K562 (cell line): Measurements from ENCODE around the gene COP1. TPM values are rescaled to one million over a fixed set of nuclear protein-coding genes. Genes with fewer than 3 reads are reported as not detected.

Experiments
- CHD2 ChIP-seq: IDR thresholded peaks from 2 replicates; pipeline ENCODE4 v1.6.1; 2011; ENCODE audit warnings: low read depth, low read length
- ERF ChIP-seq: fragments of 450-650 bp; formaldehyde crosslinking; IDR thresholded peaks from 2 replicates; pipeline ENCODE4 v1.4.0; 2020; ENCODE audit warnings: mild to moderate bottlenecking, mixed read lengths
- ETS2 ChIP-seq: IDR thresholded peaks from 2 replicates; pipeline ENCODE4 v1.6.1; 2016; ENCODE audit warnings: borderline replicate concordance, missing genetic modification characterization, mild to moderate bottlenecking, moderate library complexity, missing compliant biosample characterization; ENCODE audit not compliant: poor library complexity, severe bottlenecking
- KDM1A ChIP-seq, 2 experiments: fragments of 450-650 bp; IDR thresholded peaks; 2 replicates each; pipeline ENCODE4 v1.6.1; 2016; ENCODE audit warnings: mild to moderate bottlenecking in 2 of 2
- MBD2 ChIP-seq: sonication (generic); IDR thresholded peaks from 2 replicates; pipeline ENCODE4 v1.6.1; 2016; ENCODE audit warnings: low read depth, borderline replicate concordance
- RBM25 ChIP-seq: fragments of 200-400 bp; formaldehyde crosslinking; IDR thresholded peaks from 2 replicates; pipeline ENCODE4 v1.6.1; 2018; ENCODE audit warnings: low read length, low read depth, moderate library complexity; ENCODE audit not compliant: severe bottlenecking
- SIN3A ChIP-seq, 2 experiments: fragments of 150-350 bp in 1 of 2; IDR thresholded peaks; 2 replicates each; pipeline ENCODE4 v1.6.1; 2011 to 2016; ENCODE audit warnings: borderline replicate concordance in 2 of 2, low read depth in 2 of 2, low read length in 2 of 2, mild to moderate bottlenecking in 2 of 2, moderate library complexity in 2 of 2; ENCODE audit not compliant: control insufficient read depth in 1 of 2
- ZNF239 ChIP-seq: fragments of 250-450 bp; sonication (Bioruptor Pico); IDR thresholded peaks from 2 replicates; pipeline ENCODE4 v1.4.0; 2020; ENCODE audit warnings: mild to moderate bottlenecking
- ZNF41 ChIP-seq: fragments of 250-450 bp; sonication (Bioruptor Pico); conservative IDR thresholded peaks from 2 replicates; pipeline ENCODE4 v1.4.0; 2020; ENCODE audit warnings: mild to moderate bottlenecking
- ZNF589 ChIP-seq: fragments of 200-800 bp; sonication (Bioruptor generic); IDR thresholded peaks from 2 replicates; pipeline ENCODE4 v1.6.1; 2016; ENCODE audit warnings: low read depth, missing genetic modification characterization, missing compliant biosample characterization
- ZNF668 ChIP-seq: fragments of 250-450 bp; sonication (Bioruptor Pico); IDR thresholded peaks from 2 replicates; pipeline ENCODE4 v1.8.0; 2022; ENCODE audit warnings: mild to moderate bottlenecking, inconsistent platforms
- polyA plus RNA-seq, 8 experiments: library from polyadenylated mRNA; depleted of rRNA in 4 of 8; stranded (reverse) in 5 of 8; unstranded in 3 of 8; fragments of >200 nt; fragmentation: Nextera tagmentation in 2 of 8; fragmentation: Illumina TruSeq in 1 of 8; extraction: Ambion mirVana in 2 of 8; extraction: Trizol in 1 of 8; gene quantifications; 2 replicates each; pipeline versions ENCODE4 v1.2.1 to v1.2.3, GENCODE V29; 2011 to 2014; ENCODE audit warnings: inconsistent platforms in 1 of 8, missing spikeins in 1 of 8
- total RNA-seq, 7 experiments: library from RNA; depleted of rRNA in 6 of 7; stranded (reverse); fragments of >200 nt in 6 of 7; fragmentation: Illumina TruSeq in 2 of 7; extraction: Trizol in 2 of 7; gene quantifications; 2 replicates each; pipeline versions ENCODE4 v1.2.1 to v1.2.3, GENCODE V29; 2011 to 2021; ENCODE audit warnings: low replicate concordance in 1 of 7
- TF ChIP-seq, protein P1 (sequence below): fragments of 250-450 bp; sonication (Bioruptor Pico); IDR thresholded peaks from 2 replicates; pipeline ENCODE4 v1.4.0; 2020
- TF ChIP-seq, protein P2 (sequence below): fragments of 450-650 bp; formaldehyde crosslinking; IDR thresholded peaks from 2 replicates; pipeline ENCODE4 v1.4.0; 2020; ENCODE audit warnings: mild to moderate bottlenecking, moderate library complexity
- TF ChIP-seq, protein P3 (sequence below), 2 experiments: fragments of 200-800 bp in 1 of 2; sonication (Bioruptor generic) in 1 of 2; sonication (generic) in 1 of 2; formaldehyde crosslinking in 1 of 2; IDR thresholded peaks in 1 of 2; conservative IDR thresholded peaks in 1 of 2; 2 replicates each; pipeline versions ENCODE4 v1.5.0 to v1.6.1; 2016 to 2020; ENCODE audit warnings: missing compliant biosample characterization in 1 of 2, missing genetic modification characterization in 1 of 2, missing genetic modification reagents in 1 of 2

The COP1 gene
- total and polyA plus RNA-seq, 9 of the 15 experiments (the other 6 are each of a cell fraction or from before 2014, with no cell fraction given) = 25.8 to 77.7 (median 58.6) TPM

- TF ChIP-seq, protein P1, sequence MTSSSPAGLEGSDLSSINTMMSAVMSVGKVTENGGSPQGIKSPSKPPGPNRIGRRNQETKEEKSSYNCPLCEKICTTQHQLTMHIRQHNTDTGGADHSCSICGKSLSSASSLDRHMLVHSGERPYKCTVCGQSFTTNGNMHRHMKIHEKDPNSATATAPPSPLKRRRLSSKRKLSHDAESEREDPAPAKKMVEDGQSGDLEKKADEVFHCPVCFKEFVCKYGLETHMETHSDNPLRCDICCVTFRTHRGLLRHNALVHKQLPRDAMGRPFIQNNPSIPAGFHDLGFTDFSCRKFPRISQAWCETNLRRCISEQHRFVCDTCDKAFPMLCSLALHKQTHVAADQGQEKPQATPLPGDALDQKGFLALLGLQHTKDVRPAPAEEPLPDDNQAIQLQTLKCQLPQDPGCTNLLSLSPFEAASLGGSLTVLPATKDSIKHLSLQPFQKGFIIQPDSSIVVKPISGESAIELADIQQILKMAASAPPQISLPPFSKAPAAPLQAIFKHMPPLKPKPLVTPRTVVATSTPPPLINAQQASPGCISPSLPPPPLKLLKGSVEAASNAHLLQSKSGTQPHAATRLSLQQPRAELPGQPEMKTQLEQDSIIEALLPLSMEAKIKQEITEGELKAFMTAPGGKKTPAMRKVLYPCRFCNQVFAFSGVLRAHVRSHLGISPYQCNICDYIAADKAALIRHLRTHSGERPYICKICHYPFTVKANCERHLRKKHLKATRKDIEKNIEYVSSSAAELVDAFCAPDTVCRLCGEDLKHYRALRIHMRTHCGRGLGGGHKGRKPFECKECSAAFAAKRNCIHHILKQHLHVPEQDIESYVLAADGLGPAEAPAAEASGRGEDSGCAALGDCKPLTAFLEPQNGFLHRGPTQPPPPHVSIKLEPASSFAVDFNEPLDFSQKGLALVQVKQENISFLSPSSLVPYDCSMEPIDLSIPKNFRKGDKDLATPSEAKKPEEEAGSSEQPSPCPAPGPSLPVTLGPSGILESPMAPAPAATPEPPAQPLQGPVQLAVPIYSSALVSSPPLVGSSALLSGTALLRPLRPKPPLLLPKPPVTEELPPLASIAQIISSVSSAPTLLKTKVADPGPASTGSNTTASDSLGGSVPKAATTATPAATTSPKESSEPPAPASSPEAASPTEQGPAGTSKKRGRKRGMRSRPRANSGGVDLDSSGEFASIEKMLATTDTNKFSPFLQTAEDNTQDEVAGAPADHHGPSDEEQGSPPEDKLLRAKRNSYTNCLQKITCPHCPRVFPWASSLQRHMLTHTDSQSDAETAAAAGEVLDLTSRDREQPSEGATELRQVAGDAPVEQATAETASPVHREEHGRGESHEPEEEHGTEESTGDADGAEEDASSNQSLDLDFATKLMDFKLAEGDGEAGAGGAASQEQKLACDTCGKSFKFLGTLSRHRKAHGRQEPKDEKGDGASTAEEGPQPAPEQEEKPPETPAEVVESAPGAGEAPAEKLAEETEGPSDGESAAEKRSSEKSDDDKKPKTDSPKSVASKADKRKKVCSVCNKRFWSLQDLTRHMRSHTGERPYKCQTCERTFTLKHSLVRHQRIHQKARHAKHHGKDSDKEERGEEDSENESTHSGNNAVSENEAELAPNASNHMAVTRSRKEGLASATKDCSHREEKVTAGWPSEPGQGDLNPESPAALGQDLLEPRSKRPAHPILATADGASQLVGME = no peak
- TF ChIP-seq ZNF668 (CRISPR knock-in tag) (peak; percentile 71; the same call in 1 of the 2 replicates), KDM1A (IDR thresholded peaks at IDR 0.05) (no peak), ERF (CRISPR knock-in tag) (peak; percentile 64; the same call in 1 of the 2 replicates), ETS2 (no peak), CHD2 (no peak), MBD2 (no peak), RBM25 (no peak), ZNF589 (CRISPR knock-in tag) (peak; percentile 65; the same call in 1 of the 2 replicates), ZNF239 (CRISPR knock-in tag) (peak; percentile 37; the same call in 1 of the 2 replicates), SIN3A (IDR thresholded peaks at IDR 0.05; ENCODE audit: borderline replicate concordance in 2 of 2, control insufficient read depth in 1 of 2, low read depth in 2 of 2, low read length in 2 of 2) (no peak), ZNF41 (CRISPR knock-in tag) (peak; percentile 63; the same call in 1 of the 2 replicates)
- TF ChIP-seq, protein P2, sequence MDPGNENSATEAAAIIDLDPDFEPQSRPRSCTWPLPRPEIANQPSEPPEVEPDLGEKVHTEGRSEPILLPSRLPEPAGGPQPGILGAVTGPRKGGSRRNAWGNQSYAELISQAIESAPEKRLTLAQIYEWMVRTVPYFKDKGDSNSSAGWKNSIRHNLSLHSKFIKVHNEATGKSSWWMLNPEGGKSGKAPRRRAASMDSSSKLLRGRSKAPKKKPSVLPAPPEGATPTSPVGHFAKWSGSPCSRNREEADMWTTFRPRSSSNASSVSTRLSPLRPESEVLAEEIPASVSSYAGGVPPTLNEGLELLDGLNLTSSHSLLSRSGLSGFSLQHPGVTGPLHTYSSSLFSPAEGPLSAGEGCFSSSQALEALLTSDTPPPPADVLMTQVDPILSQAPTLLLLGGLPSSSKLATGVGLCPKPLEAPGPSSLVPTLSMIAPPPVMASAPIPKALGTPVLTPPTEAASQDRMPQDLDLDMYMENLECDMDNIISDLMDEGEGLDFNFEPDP (CRISPR knock-in tag) = 0 out of 2 replicates have a peak, but pooled peaks have one; percentile 36
- TF ChIP-seq, protein P3, sequence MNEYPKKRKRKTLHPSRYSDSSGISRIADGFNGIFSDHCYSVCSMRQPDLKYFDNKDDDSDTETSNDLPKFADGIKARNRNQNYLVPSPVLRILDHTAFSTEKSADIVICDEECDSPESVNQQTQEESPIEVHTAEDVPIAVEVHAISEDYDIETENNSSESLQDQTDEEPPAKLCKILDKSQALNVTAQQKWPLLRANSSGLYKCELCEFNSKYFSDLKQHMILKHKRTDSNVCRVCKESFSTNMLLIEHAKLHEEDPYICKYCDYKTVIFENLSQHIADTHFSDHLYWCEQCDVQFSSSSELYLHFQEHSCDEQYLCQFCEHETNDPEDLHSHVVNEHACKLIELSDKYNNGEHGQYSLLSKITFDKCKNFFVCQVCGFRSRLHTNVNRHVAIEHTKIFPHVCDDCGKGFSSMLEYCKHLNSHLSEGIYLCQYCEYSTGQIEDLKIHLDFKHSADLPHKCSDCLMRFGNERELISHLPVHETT (CRISPR knock-in tag; conservative IDR thresholded peaks at IDR 0.05 in 1 of 2, IDR thresholded peaks at IDR 0.05 in 1 of 2) = peak in 1 of 2 experiments; percentile 81; a peak in 2 of 4 replicates
These were observed 13.1 kb upstream of the COP1 start (continued) for GRCh38 chr1:176220100-176220689.
